Measurements from ENCODE around the gene SMG6. TPM values are rescaled to one million over a fixed set of nuclear protein-coding genes. Genes with fewer than 3 reads are reported as not detected.

Gene SMG6
- total and polyA plus RNA-seq, 2 of the 4 experiments (the other 2 are of a cell fraction) = 16.3 to 30.3 TPM

DNA sequence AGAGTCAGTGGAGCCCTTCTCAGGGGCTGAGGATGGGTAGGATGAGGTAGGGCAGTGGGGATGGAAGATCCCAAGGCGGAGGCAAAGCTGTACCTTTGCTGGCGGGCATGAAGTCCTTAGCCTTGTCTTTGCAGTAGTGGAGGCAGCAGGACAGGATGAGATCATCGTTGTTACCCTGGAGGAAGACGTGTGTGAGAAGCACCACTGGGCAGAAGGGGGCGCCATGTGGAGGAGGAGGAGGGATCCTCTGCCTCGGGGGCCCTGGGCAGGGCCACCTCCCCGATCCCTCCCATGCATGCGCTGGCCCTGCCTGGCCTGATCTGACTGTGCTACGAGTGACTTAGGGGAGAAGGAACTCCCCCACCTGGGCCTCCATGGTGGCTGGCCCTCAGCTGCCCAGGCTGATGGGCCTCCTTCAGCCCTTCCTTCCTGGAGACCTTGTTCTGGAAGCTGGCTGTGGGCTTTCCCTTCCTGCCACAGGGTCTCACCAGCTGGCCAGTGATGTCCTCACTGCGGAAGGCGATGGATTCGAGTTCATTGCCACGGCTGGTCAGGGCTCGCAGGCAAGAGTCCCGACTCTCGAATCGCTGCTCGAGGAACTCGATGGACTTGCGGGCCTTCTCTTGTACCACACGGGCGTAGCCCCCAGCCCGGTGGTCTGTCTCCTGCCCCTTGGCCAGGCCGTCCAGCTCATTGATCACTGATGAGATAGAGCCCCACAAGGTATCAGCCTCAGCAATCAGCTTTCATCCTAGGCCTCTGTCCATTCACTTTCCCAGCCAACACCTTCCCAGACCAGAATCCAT is 238.4 kb downstream of the SMG6 start (continued):
- TF ChIP-seq CEBPB (IDR thresholded peaks at IDR 0.05; ENCODE audit: low read depth, low read length) (no peak), NFE2L2 (IDR thresholded peaks at IDR 0.05; ENCODE audit: low read depth, low read length) (no peak)

DNA sequence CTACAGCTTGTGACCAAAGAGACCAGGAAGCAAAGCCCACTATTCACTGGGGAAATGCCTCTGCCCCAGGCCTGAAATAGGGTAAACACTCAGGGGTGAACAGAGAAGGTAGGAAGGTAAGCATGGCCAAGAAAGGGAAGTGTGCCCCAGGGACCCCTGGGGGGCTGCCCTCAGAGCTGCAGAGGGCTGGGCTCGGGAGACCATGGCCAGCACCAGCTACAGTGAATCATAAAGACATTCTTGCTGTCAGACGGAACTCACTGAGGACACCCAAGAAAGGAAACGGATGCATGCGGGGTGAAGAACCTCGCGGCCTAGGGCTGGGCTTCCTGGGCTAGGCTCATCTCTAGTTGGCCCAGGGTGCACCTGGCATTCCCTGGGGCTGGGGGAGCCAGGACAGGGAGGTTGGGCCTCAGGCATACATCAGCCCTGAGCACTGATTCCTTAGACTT is 239.0 kb downstream of the SMG6 start:
- Histone ChIP-seq H3K56ac (ENCODE audit: extremely low read depth, insufficient read depth, low read length) (no peak overlapping the region), H4K91ac (ENCODE audit: insufficient read depth, low read depth, low read length) (peak overlapping the region; percentile 71), H2AK5ac (ENCODE audit: low read depth, low read length) (peak overlapping the region; percentile 98), H2BK120ac (ENCODE audit: low read depth, low read length) (peak overlapping the region; percentile 99), H2AK9ac (replicated peaks; ENCODE audit: low read depth, low read length, poor library complexity) (peak overlapping the region; percentile 33), H3K9ac (ENCODE audit: low read depth, low read length) (no peak overlapping the region), H3K27me3 (ENCODE audit: control insufficient read depth, insufficient read depth, low read length) (no peaks in the 10 kb centered on the region), H2AFZ (replicated peaks; ENCODE audit: low read length, poor library complexity) (no peak overlapping the region), H2BK15ac (ENCODE audit: low read depth, low read length) (peak overlapping the region; percentile 86; the same call in 1 of the 3 replicates), H3K23ac (ENCODE audit: low read depth, low read length) (peak overlapping the region; percentile 73; the same call in 1 of the 2 replicates), H3K27ac (ENCODE audit: insufficient read depth, low read length) (peak overlapping the region; percentile 36), H3K4me2 (ENCODE audit: low read depth, low read length) (no peak overlapping the region), H3K9me3 (ENCODE audit: control insufficient read depth, insufficient read depth, low read length) (no peaks in the 10 kb centered on the region), H3K9me1 (ENCODE audit: insufficient read depth, low read length) (peaks cover 44% of the 10 kb centered on the region), H3K4me1 (ENCODE audit: control insufficient read depth, insufficient read depth, low read length) (peaks cover 76% of the 10 kb centered on the region), H3K14ac (replicated peaks; ENCODE audit: low read depth, low read length) (peak overlapping the region; percentile 90; the same call in 1 of the 2 replicates), H3K36me3 (ENCODE audit: control insufficient read depth, insufficient read depth, low read length) (peaks cover 49% of the 10 kb centered on the region), H3K79me1 (ENCODE audit: low read depth in 1 of 2, low read length in 2 of 2) (peaks cover 30 to 95% of the 10 kb centered on the region in 2 experiments), H4K5ac (ENCODE audit: low read depth, low read length) (peak overlapping the region; percentile 33), H3K4me3 (ENCODE audit: insufficient read depth, low read depth, low read length) (no peak overlapping the region), H3K4ac (ENCODE audit: low read depth, low read length) (peak overlapping the region; percentile 95), H4K8ac (ENCODE audit: low read depth in 2 of 2, low read length in 2 of 2) (peak overlapping the region in 1 of 2 experiments; percentile 92; a peak in 3 of 4 replicates), H2BK20ac (ENCODE audit: low read depth, low read length) (peak overlapping the region; percentile 63; the same call in 1 of the 2 replicates), H3K18ac (ENCODE audit: low read depth, low read length) (no peak overlapping the region), H4K20me1 (ENCODE audit: insufficient read depth, low read length) (peaks cover 5% of the 10 kb centered on the region; the same call in 1 of the 2 replicates), H2BK5ac (ENCODE audit: low read depth, low read length, poor library complexity, severe bottlenecking) (peak overlapping the region; percentile 98)
- no peak for TF ChIP-seq MAFK (IDR thresholded peaks at IDR 0.05; ENCODE audit: low read depth, low read length)
- no peak for TF ChIP-seq NFE2L2 (IDR thresholded peaks at IDR 0.05; ENCODE audit: low read depth, low read length)
- no peak for TF ChIP-seq MAZ (IDR thresholded peaks at IDR 0.05; ENCODE audit: borderline replicate concordance, low read depth, low read length)
- TF ChIP-seq CHD1 (IDR thresholded peaks at IDR 0.05; ENCODE audit: low read depth, low read length) = no peak
- TF ChIP-seq BHLHE40 (IDR thresholded peaks at IDR 0.05; ENCODE audit: low read depth, low read length) = no peak
- TF ChIP-seq POLR2A (IDR thresholded peaks at IDR 0.05; ENCODE audit: low read depth, low read length) = no peak
- TF ChIP-seq FOS (IDR thresholded peaks at IDR 0.05; ENCODE audit: low read depth, low read length) = no peak
- no peak for TF ChIP-seq CEBPB (IDR thresholded peaks at IDR 0.05; ENCODE audit: low read depth, low read length)
- TF ChIP-seq MXI1 (IDR thresholded peaks at IDR 0.05; ENCODE audit: borderline replicate concordance, low read depth, low read length) = no peak
- TF ChIP-seq, protein P1, sequence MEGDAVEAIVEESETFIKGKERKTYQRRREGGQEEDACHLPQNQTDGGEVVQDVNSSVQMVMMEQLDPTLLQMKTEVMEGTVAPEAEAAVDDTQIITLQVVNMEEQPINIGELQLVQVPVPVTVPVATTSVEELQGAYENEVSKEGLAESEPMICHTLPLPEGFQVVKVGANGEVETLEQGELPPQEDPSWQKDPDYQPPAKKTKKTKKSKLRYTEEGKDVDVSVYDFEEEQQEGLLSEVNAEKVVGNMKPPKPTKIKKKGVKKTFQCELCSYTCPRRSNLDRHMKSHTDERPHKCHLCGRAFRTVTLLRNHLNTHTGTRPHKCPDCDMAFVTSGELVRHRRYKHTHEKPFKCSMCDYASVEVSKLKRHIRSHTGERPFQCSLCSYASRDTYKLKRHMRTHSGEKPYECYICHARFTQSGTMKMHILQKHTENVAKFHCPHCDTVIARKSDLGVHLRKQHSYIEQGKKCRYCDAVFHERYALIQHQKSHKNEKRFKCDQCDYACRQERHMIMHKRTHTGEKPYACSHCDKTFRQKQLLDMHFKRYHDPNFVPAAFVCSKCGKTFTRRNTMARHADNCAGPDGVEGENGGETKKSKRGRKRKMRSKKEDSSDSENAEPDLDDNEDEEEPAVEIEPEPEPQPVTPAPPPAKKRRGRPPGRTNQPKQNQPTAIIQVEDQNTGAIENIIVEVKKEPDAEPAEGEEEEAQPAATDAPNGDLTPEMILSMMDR (conservative IDR thresholded peaks at IDR 0.05; ENCODE audit: low read depth, low read length) = no peak
- TF ChIP-seq RCOR1 (IDR thresholded peaks at IDR 0.05; ENCODE audit: insufficient replicate concordance, low read length) = no peak
- TF ChIP-seq, protein P2, sequence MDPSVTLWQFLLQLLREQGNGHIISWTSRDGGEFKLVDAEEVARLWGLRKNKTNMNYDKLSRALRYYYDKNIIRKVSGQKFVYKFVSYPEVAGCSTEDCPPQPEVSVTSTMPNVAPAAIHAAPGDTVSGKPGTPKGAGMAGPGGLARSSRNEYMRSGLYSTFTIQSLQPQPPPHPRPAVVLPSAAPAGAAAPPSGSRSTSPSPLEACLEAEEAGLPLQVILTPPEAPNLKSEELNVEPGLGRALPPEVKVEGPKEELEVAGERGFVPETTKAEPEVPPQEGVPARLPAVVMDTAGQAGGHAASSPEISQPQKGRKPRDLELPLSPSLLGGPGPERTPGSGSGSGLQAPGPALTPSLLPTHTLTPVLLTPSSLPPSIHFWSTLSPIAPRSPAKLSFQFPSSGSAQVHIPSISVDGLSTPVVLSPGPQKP (IDR thresholded peaks at IDR 0.05; ENCODE audit: borderline replicate concordance, low read depth, low read length) = no peak
- no peak for TF ChIP-seq RAD21 (IDR thresholded peaks at IDR 0.05; ENCODE audit: low read length)
- intact Hi-C loops (cut with micrococcal nuclease) (no loop called here), dilution Hi-C loops (cut with HindIII; ENCODE audit: low sequenced_read_pairs, unreplicated experiment) (no loop called here), in situ Hi-C loops (cut with MboI; ENCODE audit: low sequenced_read_pairs) (loop anchor here (10.0 kb wide), 1 partner anchor 110 kb away; no protein-coding TSS in a partner anchor)
- 83% methylated on average over 6 of the region's 6 CpGs; no CpG with 5 or more reads in 1 of the 2 experiments for WGBS, 2 experiments (ENCODE audit: extremely low coverage in 2 of 2, insufficient read length in 1 of 2)
- no TSS peak for BruUV-seq (replicated peaks)
- POLR2A ChIA-PET (ENCODE audit: unreplicated experiment) = interaction anchor here (0.9 kb wide), 1 partner anchor 27 kb away, joined by 5 read pairs; no protein-coding TSS in a partner anchor
- DNase-seq = no peak
- no peak for ATAC-seq (ENCODE audit: low read depth)
- CTCF ChIA-PET = interaction anchor here (1.0 kb wide), 1 partner anchor 26 kb away, joined by 3 read pairs; no protein-coding TSS in a partner anchor
